DND-41 (cell line): ENCODE data around the gene LRRC74B.

ENCODE experiments used
- ATAC-seq: fragments of 200-7000 bp; cut with Tn5 transposase; 3 replicates; pipeline ENCODE4 v1.9.1; 2021; ENCODE audit warnings: low read depth; ENCODE audit not compliant: insufficient read depth
- DNase-seq: peaks from one replicate; pipeline ENCODE4 v3.0.0-alpha.2; 2020
- H2AFZ ChIP-seq: 2 replicates; pipeline ENCODE4 v1.6.0; 2012; ENCODE audit warnings: low read depth, low read length
- H3K27ac ChIP-seq: 2 replicates; pipeline ENCODE4 v1.5.1; 2012; ENCODE audit warnings: low read length, inconsistent platforms
- H3K27me3 ChIP-seq: fragments of 200-600 bp; sonication (generic); 2 replicates; pipeline ENCODE4 v1.6.0; 2012; ENCODE audit warnings: low read length, mild to moderate bottlenecking, inconsistent platforms; ENCODE audit not compliant: insufficient read depth, poor library complexity
- H3K36me3 ChIP-seq: 2 replicates; pipeline ENCODE4 v1.5.1; 2012; ENCODE audit warnings: low read length, inconsistent platforms; ENCODE audit not compliant: insufficient read depth
- H3K4me1 ChIP-seq: 2 replicates; pipeline ENCODE4 v1.5.1; 2012; ENCODE audit warnings: mild to moderate bottlenecking, low read length; ENCODE audit not compliant: insufficient read depth
- H3K4me2 ChIP-seq: 2 replicates; pipeline ENCODE4 v1.6.0; 2012; ENCODE audit warnings: mild to moderate bottlenecking, moderate library complexity, low read length, inconsistent platforms; ENCODE audit not compliant: insufficient read depth
- H3K4me3 ChIP-seq, 2 experiments: fragments of 200-600 bp in 1 of 2; shearing (Covaris generic) in 1 of 2; 2 replicates each; pipeline ENCODE4 v1.5.1; 2012 to 2016; ENCODE audit warnings: inconsistent platforms in 2 of 2, low read length in 2 of 2, mild to moderate bottlenecking in 2 of 2, low read depth in 1 of 2, moderate library complexity in 1 of 2
- H3K79me2 ChIP-seq: 2 replicates; pipeline ENCODE4 v1.6.0; 2012; ENCODE audit warnings: low read length, inconsistent platforms; ENCODE audit not compliant: insufficient read depth
- H3K9ac ChIP-seq: 2 replicates; pipeline ENCODE4 v1.6.0; 2012; ENCODE audit warnings: low read depth, mild to moderate bottlenecking, inconsistent platforms, low read length, moderate library complexity
- H3K9me3 ChIP-seq: 2 replicates; pipeline ENCODE4 v1.5.1; 2012; ENCODE audit warnings: low read length, moderate library complexity, mild to moderate bottlenecking, inconsistent platforms; ENCODE audit not compliant: insufficient read depth, severe bottlenecking
- H4K20me1 ChIP-seq: 2 replicates; pipeline ENCODE4 v1.6.0; 2012; ENCODE audit warnings: low read length; ENCODE audit not compliant: insufficient read depth
- EZH2 ChIP-seq: IDR thresholded peaks from 3 replicates; pipeline ENCODE4 v1.6.1; 2012; ENCODE audit warnings: borderline replicate concordance, low read depth, mild to moderate bottlenecking, moderate library complexity, low read length, inconsistent platforms; ENCODE audit not compliant: severe bottlenecking
- TF ChIP-seq, protein P1 (sequence below): IDR thresholded peaks from 2 replicates; pipeline ENCODE4 v1.5.1; 2012; ENCODE audit warnings: borderline replicate concordance, low read length, moderate library complexity, mild to moderate bottlenecking; ENCODE audit not compliant: poor library complexity, severe bottlenecking; ENCODE audit errors: extremely low read depth

LRRC74B gene

DNA sequence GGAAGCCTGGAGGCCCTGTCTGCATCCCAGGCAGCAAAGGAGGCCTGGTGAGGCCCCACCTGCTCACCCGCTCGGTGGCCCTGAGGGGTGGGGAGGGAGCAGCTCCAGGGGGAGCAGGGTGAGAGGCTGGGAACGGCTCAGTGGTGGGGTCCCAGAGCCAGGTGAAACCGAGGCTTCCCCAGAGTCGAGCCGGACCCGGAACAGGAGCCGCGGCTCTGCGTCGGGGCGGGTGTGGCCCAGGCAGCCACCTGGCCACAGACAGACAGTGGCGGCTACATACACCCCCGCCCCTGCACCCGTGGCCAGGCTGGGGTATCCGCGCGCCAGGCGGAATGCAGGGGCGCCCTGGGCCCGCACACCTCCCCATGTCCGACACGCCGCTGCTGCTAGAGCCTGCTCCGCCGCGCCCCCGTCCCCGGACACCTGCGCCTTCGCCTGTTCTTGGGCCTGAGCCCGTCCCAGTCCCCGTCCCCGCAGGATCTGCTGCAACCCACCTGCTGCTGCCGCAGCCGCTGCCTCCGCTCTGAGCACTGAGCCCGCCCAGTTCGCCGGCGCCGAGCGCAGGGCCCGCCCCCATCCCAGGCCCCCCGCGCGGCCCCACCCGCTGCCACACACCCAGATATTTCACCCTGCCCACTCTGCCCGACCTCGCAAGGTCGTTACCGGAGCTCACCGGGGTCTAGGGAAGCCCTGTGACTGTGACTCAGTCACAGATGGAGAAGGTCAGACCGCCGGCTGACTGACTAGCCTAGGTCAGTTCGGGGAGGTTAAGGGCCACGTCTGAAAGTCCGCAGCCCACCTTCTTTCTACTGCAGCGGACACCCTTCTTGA is 13.5 kb upstream of the LRRC74B start, which contains the start of gene SLC7A4:
Gene SLC7A4, minus strand, starts transcription at position 525 of the 831 bp plus-strand sequence. CDS start 749 bp downstream, outside the sequence.
- Histone ChIP-seq H3K4me3 (no peak within 1 kb of the TSS), H3K79me2 (no peaks in the 10 kb centered on the region), H3K27ac (no peak within 1 kb of the TSS), H3K27me3 (no peaks in the 10 kb centered on the region), H3K4me2 (no peak within 1 kb of the TSS), H3K9ac (no peak within 1 kb of the TSS), H2AFZ (no peak within 1 kb of the TSS), H3K9me3 (no peaks in the 10 kb centered on the region), H3K4me1 (no peaks in the 10 kb centered on the region), H4K20me1 (0 out of 2 replicates have a peak, but pooled peaks cover 3% of the 10 kb centered on the region), H3K36me3 (no peaks in the 10 kb centered on the region)
- TF ChIP-seq, protein P1, sequence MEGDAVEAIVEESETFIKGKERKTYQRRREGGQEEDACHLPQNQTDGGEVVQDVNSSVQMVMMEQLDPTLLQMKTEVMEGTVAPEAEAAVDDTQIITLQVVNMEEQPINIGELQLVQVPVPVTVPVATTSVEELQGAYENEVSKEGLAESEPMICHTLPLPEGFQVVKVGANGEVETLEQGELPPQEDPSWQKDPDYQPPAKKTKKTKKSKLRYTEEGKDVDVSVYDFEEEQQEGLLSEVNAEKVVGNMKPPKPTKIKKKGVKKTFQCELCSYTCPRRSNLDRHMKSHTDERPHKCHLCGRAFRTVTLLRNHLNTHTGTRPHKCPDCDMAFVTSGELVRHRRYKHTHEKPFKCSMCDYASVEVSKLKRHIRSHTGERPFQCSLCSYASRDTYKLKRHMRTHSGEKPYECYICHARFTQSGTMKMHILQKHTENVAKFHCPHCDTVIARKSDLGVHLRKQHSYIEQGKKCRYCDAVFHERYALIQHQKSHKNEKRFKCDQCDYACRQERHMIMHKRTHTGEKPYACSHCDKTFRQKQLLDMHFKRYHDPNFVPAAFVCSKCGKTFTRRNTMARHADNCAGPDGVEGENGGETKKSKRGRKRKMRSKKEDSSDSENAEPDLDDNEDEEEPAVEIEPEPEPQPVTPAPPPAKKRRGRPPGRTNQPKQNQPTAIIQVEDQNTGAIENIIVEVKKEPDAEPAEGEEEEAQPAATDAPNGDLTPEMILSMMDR: no peak
- TF ChIP-seq EZH2: no peak
- ATAC-seq (no peak), DNase-seq (no peak)

- Histone ChIP-seq H3K27ac (no peak overlapping the region), H4K20me1 (0 out of 2 replicates have a peak, but pooled peaks cover 3% of the 10 kb centered on the region), H3K36me3 (no peaks in the 10 kb centered on the region), H3K4me3 (no peak overlapping the region), H3K79me2 (no peaks in the 10 kb centered on the region), H3K4me1 (no peaks in the 10 kb centered on the region), H3K4me2 (no peak overlapping the region), H3K9me3 (no peaks in the 10 kb centered on the region), H3K27me3 (peaks cover 5% of the 10 kb centered on the region), H3K9ac (no peak overlapping the region), H2AFZ (no peak overlapping the region)
- TF ChIP-seq, protein P1: no peak
- TF ChIP-seq EZH2: no peak
- no peak for ATAC-seq
- DNase-seq: no peak
Observed at GRCh38 chr22:21032868-21033688, 12.7 kb upstream of the LRRC74B start.

GRCh38 chr22:21033895-21034294 is 11.9 kb upstream of the LRRC74B start:
- Histone ChIP-seq H3K9me3 (no peaks in the 10 kb centered on the region), H3K4me3 (no peak overlapping the region), H3K27ac (no peak overlapping the region), H3K79me2 (no peaks in the 10 kb centered on the region), H3K36me3 (no peaks in the 10 kb centered on the region), H3K9ac (no peak overlapping the region), H2AFZ (no peak overlapping the region), H3K4me1 (no peaks in the 10 kb centered on the region), H3K4me2 (no peak overlapping the region), H3K27me3 (peaks cover 5% of the 10 kb centered on the region), H4K20me1 (0 out of 2 replicates have a peak, but pooled peaks cover 3% of the 10 kb centered on the region)
- no peak for ATAC-seq
- no peak for DNase-seq
- TF ChIP-seq, protein P1: no peak
- no peak for TF ChIP-seq EZH2
